H9 (cell line): ENCODE data around the gene IL1RN. TPM values are rescaled to one million over a fixed set of nuclear protein-coding genes. Genes with fewer than 3 reads are reported as not detected.

Experiments used
- DNase-seq: peaks from one replicate; pipeline ENCODE4 v3.0.0-alpha.2; 2017
- H2AFZ ChIP-seq: one replicate; pipeline ENCODE4 v1.6.1; 2013; ENCODE audit warnings: mild to moderate bottlenecking, low read length, control low read depth, moderate library complexity
- H2AK5ac ChIP-seq: 2 replicates; pipeline ENCODE4 v1.6.1; 2013; ENCODE audit warnings: low read length, control low read depth, mixed read lengths; ENCODE audit not compliant: insufficient read length
- H2BK120ac ChIP-seq: one replicate; pipeline ENCODE4 v1.6.1; 2013; ENCODE audit warnings: low read depth, mild to moderate bottlenecking, low read length, control low read depth, inconsistent platforms; ENCODE audit not compliant: poor library complexity, severe bottlenecking
- H2BK12ac ChIP-seq: 2 replicates; pipeline ENCODE4 v1.6.1; 2013; ENCODE audit warnings: low read length, control low read depth, mixed read lengths, low read depth; ENCODE audit not compliant: insufficient read length
- H2BK15ac ChIP-seq: 2 replicates; pipeline ENCODE4 v1.6.1; 2013; ENCODE audit warnings: low read depth, low read length, control low read depth
- H2BK20ac ChIP-seq: one replicate; pipeline ENCODE4 v1.6.1; 2013; ENCODE audit warnings: low read depth, mild to moderate bottlenecking, low read length, control low read depth, inconsistent platforms; ENCODE audit not compliant: poor library complexity, severe bottlenecking
- H2BK5ac ChIP-seq: 2 replicates; pipeline ENCODE4 v1.6.1; 2013; ENCODE audit warnings: low read length, control low read depth, mixed read lengths; ENCODE audit not compliant: insufficient read length
- H3K14ac ChIP-seq: 2 replicates; pipeline ENCODE4 v1.6.1; 2013; ENCODE audit warnings: low read length, control low read depth; ENCODE audit not compliant: insufficient read depth
- H3K18ac ChIP-seq: 2 replicates; pipeline ENCODE4 v1.6.1; 2013; ENCODE audit warnings: low read depth, mild to moderate bottlenecking, mixed read lengths, low read length, control low read depth; ENCODE audit not compliant: insufficient read length
- H3K23ac ChIP-seq: 2 replicates; pipeline ENCODE4 v1.6.1; 2013; ENCODE audit warnings: low read length, control low read depth, mixed read lengths, low read depth; ENCODE audit not compliant: insufficient read length
- H3K23me2 ChIP-seq: 2 replicates; pipeline ENCODE4 v1.6.1; 2013; ENCODE audit warnings: low read depth, mild to moderate bottlenecking, mixed read lengths, low read length, control low read depth; ENCODE audit not compliant: insufficient read length, poor library complexity, severe bottlenecking
- H3K27ac ChIP-seq: 2 replicates; pipeline ENCODE4 v1.5.1; 2013; ENCODE audit warnings: low read length, control low read depth, mixed read lengths, low read depth; ENCODE audit not compliant: insufficient read length
- H3K27me3 ChIP-seq: 2 replicates; pipeline ENCODE4 v1.6.1; 2013; ENCODE audit warnings: low read length, control low read depth, inconsistent platforms; ENCODE audit not compliant: insufficient read depth
- H3K4ac ChIP-seq: 2 replicates; pipeline ENCODE4 v1.6.1; 2013; ENCODE audit warnings: low read depth, mild to moderate bottlenecking, control low read depth, inconsistent platforms, low read length, moderate library complexity
- H3K4me1 ChIP-seq: 2 replicates; pipeline ENCODE4 v1.6.1; 2013; ENCODE audit warnings: low read length, control low read depth, inconsistent platforms; ENCODE audit not compliant: insufficient read depth
- H3K4me2 ChIP-seq: 2 replicates; pipeline ENCODE4 v1.6.1; 2013; ENCODE audit warnings: low read length, control low read depth, mixed read lengths; ENCODE audit not compliant: insufficient read length, insufficient read depth
- H3K56ac ChIP-seq: 2 replicates; pipeline ENCODE4 v1.6.1; 2013; ENCODE audit warnings: low read depth, mild to moderate bottlenecking, mixed read lengths, low read length, control low read depth; ENCODE audit not compliant: insufficient read length
- H3K79me1 ChIP-seq: 2 replicates; pipeline ENCODE4 v1.6.1; 2013; ENCODE audit warnings: low read depth, mild to moderate bottlenecking, moderate library complexity, low read length, control low read depth, inconsistent platforms; ENCODE audit not compliant: insufficient read depth, poor library complexity, severe bottlenecking
- H3K79me2 ChIP-seq: 2 replicates; pipeline ENCODE4 v1.6.1; 2013; ENCODE audit warnings: low read length, control low read depth, inconsistent platforms; ENCODE audit not compliant: insufficient read depth
- H3K9ac ChIP-seq: 2 replicates; pipeline ENCODE4 v1.6.1; 2013; ENCODE audit warnings: low read length, control low read depth, mixed read lengths; ENCODE audit not compliant: insufficient read length; ENCODE audit errors: extremely low read depth
- H3K9me3 ChIP-seq: one replicate; pipeline ENCODE4 v1.6.1; 2013; ENCODE audit warnings: low read depth, low read length, inconsistent platforms; ENCODE audit not compliant: control insufficient read depth
- H3T11ph ChIP-seq: one replicate; pipeline ENCODE4 v1.6.1; 2013; ENCODE audit warnings: mild to moderate bottlenecking, low read length, control low read depth, inconsistent platforms
- H4K20me1 ChIP-seq: one replicate; pipeline ENCODE4 v1.6.1; 2013; ENCODE audit not compliant: control insufficient read depth, insufficient read length, insufficient read depth
- H4K5ac ChIP-seq: 2 replicates; pipeline ENCODE4 v1.6.1; 2013; ENCODE audit warnings: low read depth, mild to moderate bottlenecking, mixed read lengths, low read length, control low read depth; ENCODE audit not compliant: insufficient read length
- H4K8ac ChIP-seq: replicated peaks from 2 replicates; pipeline ENCODE4 v1.6.1; 2013; ENCODE audit warnings: low read length, control low read depth, mixed read lengths, low read depth; ENCODE audit not compliant: insufficient read length
- H4K91ac ChIP-seq: 2 replicates; pipeline ENCODE4 v1.6.1; 2013; ENCODE audit warnings: low read depth, mild to moderate bottlenecking, moderate library complexity, mixed read lengths, low read length, control low read depth; ENCODE audit not compliant: insufficient read length
- H3K27ac Mint-ChIP-seq, 3 experiments: 2 replicates in 2 of 3; 3 replicates in 1 of 3; pipeline ENCODE4 v1.8.0; 2020 to 2021; ENCODE audit warnings: mixed read lengths in 3 of 3, mild to moderate bottlenecking in 1 of 3, moderate library complexity in 1 of 3
- H3K27me3 Mint-ChIP-seq: 2 replicates; pipeline ENCODE4 v1.8.0; 2021; ENCODE audit warnings: low read depth, mild to moderate bottlenecking, moderate library complexity, mixed read lengths
- H3K36me3 Mint-ChIP-seq, 3 experiments: 2 replicates in 2 of 3; 3 replicates in 1 of 3; pipeline ENCODE4 v1.8.0; 2020 to 2021; ENCODE audit warnings: low read depth in 3 of 3, mixed read lengths in 3 of 3; ENCODE audit not compliant: insufficient read depth in 1 of 3
- H3K4me1 Mint-ChIP-seq, 2 experiments: 2 replicates each; pipeline ENCODE4 v1.8.0; 2020; ENCODE audit warnings: mixed read lengths in 2 of 2
- H3K4me3 Mint-ChIP-seq, 2 experiments: 2 replicates in 1 of 2; 3 replicates in 1 of 2; pipeline ENCODE4 v1.8.0; 2020 to 2021; ENCODE audit warnings: mild to moderate bottlenecking in 2 of 2, mixed read lengths in 2 of 2, moderate library complexity in 1 of 2
- H3K9me3 Mint-ChIP-seq, 2 experiments: 2 replicates in 1 of 2; 3 replicates in 1 of 2; pipeline ENCODE4 v1.8.0; 2020; ENCODE audit warnings: mild to moderate bottlenecking in 2 of 2, mixed read lengths in 2 of 2, moderate library complexity in 1 of 2
- total RNA-seq: library from RNA; stranded (reverse); gene quantifications from 2 replicates; pipeline ENCODE4 v1.2.1, GENCODE V29; 2021
- TF ChIP-seq, protein P1 (sequence below): fragments of 200-600 bp; sonication (generic); conservative IDR thresholded peaks from 3 replicates; pipeline ENCODE4 v1.8.0; 2021; ENCODE audit warnings: antibody characterized with exemption, mild to moderate bottlenecking

Gene IL1RN
- total RNA-seq, 1 experiment from 2014 or later: not detected

GRCh38 chr2:113089916-113090315 lies 37.5 kb upstream of the IL1RN start:
- Histone ChIP-seq H3K56ac (no peak overlapping the region), H4K5ac (no peak overlapping the region), H2BK120ac (no peak overlapping the region), H2BK5ac (no peak overlapping the region), H3K18ac (no peak overlapping the region), H2AFZ (no peak overlapping the region), H3K9ac (no peak overlapping the region), H3K23me2 (no peaks in the 10 kb centered on the region), H3K27me3 (no peaks in the 10 kb centered on the region), H3T11ph (no peak overlapping the region), H3K4ac (no peak overlapping the region), H4K91ac (no peak overlapping the region), H2BK15ac (no peak overlapping the region), H3K9me3 (no peaks in the 10 kb centered on the region), H3K79me2 (no peaks in the 10 kb centered on the region), H3K14ac (no peak overlapping the region), H4K20me1 (no peaks in the 10 kb centered on the region), H3K27ac (no peak overlapping the region), H2BK20ac (no peak overlapping the region), H4K8ac (no peak overlapping the region), H3K4me1 (no peaks in the 10 kb centered on the region), H3K23ac (no peak overlapping the region), H2BK12ac (no peak overlapping the region), H3K79me1 (no peaks in the 10 kb centered on the region), H3K4me2 (no peak overlapping the region), H2AK5ac (no peak overlapping the region)
- TF ChIP-seq, protein P1, sequence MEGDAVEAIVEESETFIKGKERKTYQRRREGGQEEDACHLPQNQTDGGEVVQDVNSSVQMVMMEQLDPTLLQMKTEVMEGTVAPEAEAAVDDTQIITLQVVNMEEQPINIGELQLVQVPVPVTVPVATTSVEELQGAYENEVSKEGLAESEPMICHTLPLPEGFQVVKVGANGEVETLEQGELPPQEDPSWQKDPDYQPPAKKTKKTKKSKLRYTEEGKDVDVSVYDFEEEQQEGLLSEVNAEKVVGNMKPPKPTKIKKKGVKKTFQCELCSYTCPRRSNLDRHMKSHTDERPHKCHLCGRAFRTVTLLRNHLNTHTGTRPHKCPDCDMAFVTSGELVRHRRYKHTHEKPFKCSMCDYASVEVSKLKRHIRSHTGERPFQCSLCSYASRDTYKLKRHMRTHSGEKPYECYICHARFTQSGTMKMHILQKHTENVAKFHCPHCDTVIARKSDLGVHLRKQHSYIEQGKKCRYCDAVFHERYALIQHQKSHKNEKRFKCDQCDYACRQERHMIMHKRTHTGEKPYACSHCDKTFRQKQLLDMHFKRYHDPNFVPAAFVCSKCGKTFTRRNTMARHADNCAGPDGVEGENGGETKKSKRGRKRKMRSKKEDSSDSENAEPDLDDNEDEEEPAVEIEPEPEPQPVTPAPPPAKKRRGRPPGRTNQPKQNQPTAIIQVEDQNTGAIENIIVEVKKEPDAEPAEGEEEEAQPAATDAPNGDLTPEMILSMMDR: no peak
- Mint-ChIP-seq H3K27me3 (peaks cover 26% of the 10 kb centered on the region), H3K36me3 (no peaks in the 10 kb centered on the region), H3K4me1 (no peaks in the 10 kb centered on the region), H3K9me3 (peaks cover 2 to 12% of the 10 kb centered on the region in 2 experiments; a peak in 2 of 5 replicates), H3K27ac (no peak overlapping the region), H3K4me3 (no peak overlapping the region)
- DNase-seq: no peak
